HCT116 (cell line): ENCODE data around the gene ACTR1A. TPM values are rescaled to one million over a fixed set of nuclear protein-coding genes. Genes with fewer than 3 reads are reported as not detected.

Experiments used
- ATAC-seq: fragments of 200-7000 bp; cut with Tn5 transposase; 2 replicates; pipeline ENCODE4 v1.9.1; 2020; ENCODE audit warnings: mild to moderate bottlenecking, moderate library complexity
- BruUV-seq: library from RNA; stranded (reverse); fragments of 400-500 nt; replicated peaks from 2 replicates; lab custom pipeline; 2021; lab: Mats Ljungman, UMichigan
- CTCF ChIA-PET: fragments of 300-600 bp; sonication (Branson Sonifier 250); formaldehyde crosslinking; loops from one replicate; lab custom pipeline; 2021; ENCODE audit warnings: antibody characterized with exemption; lab: Charles Lee
- POLR2A ChIA-PET: fragments of 300-600, 350-600 bp; sonication (Branson Sonifier 250); formaldehyde crosslinking; loops from one replicate; lab custom pipeline; 2021; ENCODE audit warnings: antibody characterized with exemption; lab: Charles Lee
- RAD21 ChIA-PET, 2 experiments: fragments of 300-600 bp; sonication (Branson Sonifier 250); formaldehyde crosslinking; loops; one replicate each; lab custom pipeline; 2023; ENCODE audit warnings: low total read pairs in 2 of 2; ENCODE audit not compliant: uncharacterized antibody in 2 of 2, unreplicated experiment in 2 of 2, low non-redundant PET in 1 of 2; lab: Charles Lee
- DNase-seq: peaks from one replicate; pipeline ENCODE4 v3.0.0-alpha.2; 2010; ENCODE audit warnings: low read depth, low spot score
- H2AFZ ChIP-seq: fragments of 200-600 bp; shearing (Covaris generic), sonication (generic); 2 replicates; pipeline ENCODE4 v1.6.1; 2017; ENCODE audit warnings: low read depth, mixed run types, mixed read lengths, antibody characterized with exemption, low read length; ENCODE audit not compliant: poor library complexity, severe bottlenecking
- H3K27ac ChIP-seq: 2 replicates; pipeline ENCODE4 v1.5.1; 2012; ENCODE audit warnings: low read depth, low read length
- H3K27me3 ChIP-seq: fragments of 200-600 bp; sonication (generic); 2 replicates; pipeline ENCODE4 v1.6.1; 2016; ENCODE audit warnings: mixed run types, low read length, mixed read lengths; ENCODE audit not compliant: insufficient read depth
- H3K36me3 ChIP-seq, 2 experiments: fragments of 200-500 bp in 1 of 2; fragments of 200-600 bp in 1 of 2; sonication (Bioruptor generic) in 1 of 2; sonication (generic) in 1 of 2; 2 replicates each; pipeline versions ENCODE4 v1.5.1 to v1.6.1; 2014 to 2016; ENCODE audit warnings: low read length in 2 of 2, inconsistent platforms in 1 of 2, mixed read lengths in 1 of 2, mixed run types in 1 of 2; ENCODE audit not compliant: insufficient read depth in 2 of 2, control insufficient read depth in 1 of 2
- H3K4me1 ChIP-seq, 2 experiments: fragments of 200-600 bp in 1 of 2; sonication (generic) in 1 of 2; 2 replicates each; pipeline versions ENCODE4 v1.5.1 to v1.6.1; 2012 to 2017; ENCODE audit warnings: low read length in 2 of 2, inconsistent platforms in 1 of 2, mild to moderate bottlenecking in 1 of 2, mixed read lengths in 1 of 2, mixed run types in 1 of 2, moderate library complexity in 1 of 2; ENCODE audit not compliant: insufficient read depth in 2 of 2, control insufficient read depth in 1 of 2
- H3K4me2 ChIP-seq: fragments of 200-600 bp; sonication (generic); 2 replicates; pipeline ENCODE4 v1.6.1; 2017; ENCODE audit warnings: mixed run types, low read length, mixed read lengths
- H3K4me3 ChIP-seq, 2 experiments: fragments of 200-600 bp in 1 of 2; sonication (generic) in 1 of 2; replicated peaks in 1 of 2; 2 replicates each; pipeline ENCODE4 v1.5.1; 2011 to 2016; ENCODE audit warnings: low read length in 2 of 2, control low read depth in 1 of 2, low read depth in 1 of 2, mild to moderate bottlenecking in 1 of 2, mixed read lengths in 1 of 2, mixed run types in 1 of 2
- H3K79me2 ChIP-seq: fragments of 200-600 bp; sonication (generic); 2 replicates; pipeline ENCODE4 v1.6.1; 2017; ENCODE audit warnings: mild to moderate bottlenecking, mixed run types, low read length, moderate library complexity, mixed read lengths; ENCODE audit not compliant: insufficient read depth
- H3K9ac ChIP-seq: fragments of 200-600 bp; sonication (generic); 2 replicates; pipeline ENCODE4 v1.6.1; 2016; ENCODE audit warnings: low read length, mixed read lengths
- H3K9me2 ChIP-seq: fragments of 200-600 bp; sonication (generic), shearing (Covaris generic); 2 replicates; pipeline ENCODE4 v1.6.1; 2017; ENCODE audit warnings: mixed run types, mild to moderate bottlenecking, moderate library complexity; ENCODE audit not compliant: insufficient read depth
- H3K9me3 ChIP-seq, 2 experiments: fragments of 200-500 bp in 1 of 2; fragments of 200-600 bp in 1 of 2; sonication (Bioruptor generic) in 1 of 2; sonication (generic) in 1 of 2; 2 replicates each; pipeline ENCODE4 v1.6.1; 2014 to 2017; ENCODE audit warnings: low read length in 2 of 2, mixed read lengths in 2 of 2, inconsistent platforms in 1 of 2, low read depth in 1 of 2, mild to moderate bottlenecking in 1 of 2, mixed run types in 1 of 2, moderate library complexity in 1 of 2; ENCODE audit not compliant: control insufficient read depth in 1 of 2, insufficient read depth in 1 of 2
- H4K20me1 ChIP-seq: fragments of 200-600 bp; sonication (generic), shearing (Covaris generic); 2 replicates; pipeline ENCODE4 v1.6.1; 2017; ENCODE audit warnings: mixed run types, mild to moderate bottlenecking, moderate library complexity; ENCODE audit not compliant: insufficient read depth
- CBX3 ChIP-seq: IDR thresholded peaks from 2 replicates; pipeline ENCODE4 v1.6.1; 2012; ENCODE audit warnings: low read depth
- CEBPB ChIP-seq: IDR thresholded peaks from 2 replicates; pipeline ENCODE4 v1.6.1; 2012; ENCODE audit warnings: low read depth
- EGR1 ChIP-seq: IDR thresholded peaks from 2 replicates; pipeline ENCODE4 v1.6.1; 2012; ENCODE audit warnings: low read depth
- EZH2phosphoT487 ChIP-seq: fragments of 200-600 bp; IDR thresholded peaks from 2 replicates; pipeline ENCODE4 v1.6.1; 2018; ENCODE audit warnings: antibody characterized with exemption, borderline replicate concordance
- JUND ChIP-seq: IDR thresholded peaks from 2 replicates; pipeline ENCODE4 v1.6.1; 2012
- MAX ChIP-seq: IDR thresholded peaks from 2 replicates; pipeline ENCODE4 v1.6.1; 2012
- POLR2A ChIP-seq: IDR thresholded peaks from 2 replicates; pipeline ENCODE4 v1.7.0; 2011; ENCODE audit warnings: borderline replicate concordance; ENCODE audit not compliant: insufficient read depth, insufficient read length; ENCODE audit errors: extremely low read depth
- RAD21 ChIP-seq: IDR thresholded peaks from 2 replicates; pipeline ENCODE4 v1.6.1; 2012; ENCODE audit warnings: low read depth, mild to moderate bottlenecking
- SP1 ChIP-seq: IDR thresholded peaks from 2 replicates; pipeline ENCODE4 v1.6.1; 2012; ENCODE audit warnings: low read depth
- SRF ChIP-seq: IDR thresholded peaks from 2 replicates; pipeline ENCODE4 v1.6.1; 2012; ENCODE audit warnings: low read depth
- YY1 ChIP-seq: IDR thresholded peaks from 2 replicates; pipeline ENCODE4 v1.6.1; 2011; ENCODE audit warnings: low read length, low read depth, moderate library complexity, mild to moderate bottlenecking; ENCODE audit not compliant: insufficient replicate concordance; ENCODE audit errors: extremely low read depth
- ZFX ChIP-seq: fragments of 450-650 bp; IDR thresholded peaks from 2 replicates; pipeline ENCODE4 v1.6.1; 2017
- ZNF274 ChIP-seq: fragments of 200-500 bp; sonication (Bioruptor generic); IDR thresholded peaks from 2 replicates; pipeline ENCODE4 v1.6.1; 2014; ENCODE audit warnings: mild to moderate bottlenecking, low read depth, low read length, inconsistent platforms
- intact Hi-C: fragments of 100-400 bp; cut with micrococcal nuclease; formaldehyde crosslinking; loops from 2 replicates; pipeline ENCODE4 v1.10.0; 2022
- total RNA-seq: library from RNA; stranded (reverse); gene quantifications from one replicate; pipeline ENCODE4 v1.2.1, GENCODE V29; 2021; ENCODE audit not compliant: unreplicated experiment
- TF ChIP-seq, protein P1 (sequence below): IDR thresholded peaks from 2 replicates; pipeline ENCODE4 v1.6.1; 2012

Gene ACTR1A
- total RNA-seq, 1 experiment from 2014 or later: 94.2 TPM

- H3K4me1 ChIP-seq: no peaks in the 10 kb centered on the region
- no peaks in the 10 kb centered on the region for H3K9me3 ChIP-seq
- H2AFZ ChIP-seq: no peak overlapping the region
- H3K79me2 ChIP-seq: no peaks in the 10 kb centered on the region
- H3K4me2 ChIP-seq: no peak overlapping the region
- intact Hi-C loops: loop anchor here (1.0 to 2.0 kb wide), 4 partner anchors 59 to 310 kb away; partner anchors contain the start of gene FBXL15
- DNase-seq (no peak), ATAC-seq (no peak)
- no peak overlapping the region for H3K27ac ChIP-seq
- H3K9ac ChIP-seq: no peak overlapping the region
- peaks cover 38 to 48% of the 10 kb centered on the region in 2 experiments; a peak in 3 of 4 replicates for H3K36me3 ChIP-seq
- BruUV-seq: no TSS peak
- ChIA-PET CTCF (interaction anchor here (1.1 to 4.1 kb wide), 11 partner anchors 18 to 310 kb away, joined by 3 to 43 read pairs (median 14); partner anchors contain the start of genes ELOVL3 and NFKB2), POLR2A (no interaction called here), RAD21 (interaction anchor here in 1 of 2 experiments (1.3 kb wide), 1 partner anchor 48 kb away, joined by 3 read pairs; the partner anchor contains the start of gene CUEDC2)
- no peaks in the 10 kb centered on the region for H3K27me3 ChIP-seq
- H4K20me1 ChIP-seq: no peaks in the 10 kb centered on the region
- H3K4me3 ChIP-seq: no peak overlapping the region
- H3K9me2 ChIP-seq: no peaks in the 10 kb centered on the region
- TF ChIP-seq, protein P1, sequence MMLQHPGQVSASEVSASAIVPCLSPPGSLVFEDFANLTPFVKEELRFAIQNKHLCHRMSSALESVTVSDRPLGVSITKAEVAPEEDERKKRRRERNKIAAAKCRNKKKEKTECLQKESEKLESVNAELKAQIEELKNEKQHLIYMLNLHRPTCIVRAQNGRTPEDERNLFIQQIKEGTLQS: no peak
- TF ChIP-seq POLR2A (no peak), ZFX (no peak), EGR1 (no peak), SRF (no peak), EZH2phosphoT487 (no peak), SP1 (no peak), JUND (no peak), RAD21 (no peak), CBX3 (no peak), ZNF274 (no peak), MAX (no peak), YY1 (no peak), CEBPB (no peak)
These were observed 22.9 kb downstream of the ACTR1A start for GRCh38 chr10:102479651-102480050.
